ENCODE measurements around the gene RBM20.

The RBM20 gene

GRCh38 chr10:110817614-110818013 lies 173.5 kb downstream of the RBM20 start:
- no peak for DNase-seq

GRCh38 chr10:110818311-110819256 lies 174.4 kb downstream of the RBM20 start:
- no peak for DNase-seq

GRCh38 chr10:110820321-110820814 lies 176.2 kb downstream of the RBM20 start:
- no peak for DNase-seq

- DNase-seq, result no peak
These were observed 177.4 kb downstream of the RBM20 start for GRCh38 chr10:110821508-110821907.

- DNase-seq, result no peak
These were observed 178.0 kb downstream of the RBM20 start for GRCh38 chr10:110822035-110822711.

- DNase-seq, result no peak
These were observed 178.7 kb downstream of the RBM20 start for GRCh38 chr10:110822712-110823311.

- no peak for DNase-seq
These were observed 180.0 kb downstream of the RBM20 start for GRCh38 chr10:110824152-110824441.

GRCh38 chr10:110824660-110825059 lies 180.5 kb downstream of the RBM20 start:
- no peak for DNase-seq

GRCh38 chr10:110825508-110825907 lies 181.4 kb downstream of the RBM20 start:
- DNase-seq, result no peak

- DNase-seq, result no peak
These were observed 183.3 kb downstream of the RBM20 start for GRCh38 chr10:110827410-110827809.

GRCh38 chr10:110827875-110828274 lies 183.7 kb downstream of the RBM20 start:
- no peak for DNase-seq

GRCh38 chr10:110828525-110828924 lies 184.4 kb downstream of the RBM20 start:
- no peak for DNase-seq

GRCh38 chr10:110829721-110830410 lies 185.7 kb downstream of the RBM20 start:
- DNase-seq, result no peak

- no peak for DNase-seq
These were observed 189.3 kb downstream of the RBM20 start for GRCh38 chr10:110833234-110833940.

GRCh38 chr10:110833941-110834628 lies 189.9 kb downstream of the RBM20 start:
- DNase-seq, result no peak

- DNase-seq, result no peak
These were observed 190.6 kb downstream of the RBM20 start for GRCh38 chr10:110834629-110835301.

GRCh38 chr10:110835841-110836240 lies 191.7 kb downstream of the RBM20 start:
- DNase-seq, result no peak

GRCh38 chr10:110836706-110837105 lies 192.6 kb downstream of the RBM20 start:
- no peak for DNase-seq

GRCh38 chr10:110837418-110838171 lies 193.5 kb downstream of the RBM20 start:
- DNase-seq, result no peak

GRCh38 chr10:110840225-110840922 lies 196.2 kb downstream of the RBM20 start:
- no peak for DNase-seq
